Measurements from ENCODE around the gene PANX1.
A peak's percentile ranks its signal among the peaks of the same experiment; 100 is the strongest.
"Not testable (repeated sequence)": the region's sequence is repeated elsewhere in the genome, so short reads cannot be mapped to it uniquely, and the experiment has no call there.

The PANX1 gene

DNA sequence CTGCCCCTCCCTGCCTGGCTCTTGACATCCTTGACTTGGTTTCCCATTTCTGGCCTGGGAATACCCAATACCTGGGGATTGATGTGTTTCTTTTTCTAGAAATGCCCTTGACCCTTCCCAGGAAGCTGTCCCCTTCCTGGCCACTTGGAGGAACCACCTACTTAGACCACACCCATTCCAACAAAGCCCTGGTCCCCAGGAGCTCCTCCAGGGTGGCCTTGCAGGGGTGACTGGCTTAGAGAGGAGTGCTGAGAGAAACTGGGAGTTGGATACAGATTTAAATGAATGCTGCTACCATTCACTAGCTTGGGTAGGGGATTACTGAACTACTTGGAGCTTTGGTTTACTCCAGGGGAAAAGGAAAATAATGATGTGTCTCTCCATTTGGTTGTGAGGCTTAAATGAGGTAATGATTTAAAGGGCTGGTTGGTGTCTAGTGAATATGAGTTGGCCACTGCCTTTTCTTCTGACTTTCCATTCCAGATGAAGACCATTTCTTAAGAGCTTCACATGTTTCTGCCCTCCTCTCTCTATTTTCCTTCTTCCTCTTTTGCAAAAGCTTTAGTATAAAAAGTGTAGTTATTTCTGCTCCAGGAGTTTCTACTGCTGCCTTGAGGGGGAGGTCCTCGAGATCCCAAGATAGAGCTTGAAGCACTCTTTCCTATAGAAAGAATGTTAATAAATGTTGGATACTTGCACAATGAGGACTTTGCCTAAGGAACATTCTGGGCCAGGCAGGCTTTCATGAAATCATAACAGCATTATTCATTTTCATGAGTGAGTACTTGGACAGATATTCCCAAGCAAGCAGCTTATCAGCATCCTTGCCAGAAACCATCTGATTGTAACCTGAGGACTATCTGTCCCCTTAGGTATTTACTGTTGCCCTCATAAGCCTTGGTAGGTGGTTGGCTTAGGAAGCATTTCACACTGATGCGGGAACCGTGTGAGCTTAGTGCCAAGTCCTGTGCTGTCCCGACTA lies 22.4 kb downstream of the PANX1 start:
- no peak overlapping the region for H3K4me2 ChIP-seq (ENCODE audit: low read length)
- no peak overlapping the region for H3K4me3 ChIP-seq (ENCODE audit: low read length)
- peaks cover 45% of the 10 kb centered on the region for H3K4me1 ChIP-seq (ENCODE audit: control insufficient read depth, insufficient read depth, low read length)
- no peaks in the 10 kb centered on the region for H3K36me3 ChIP-seq (ENCODE audit: insufficient read depth, low read length)
- no peaks in the 10 kb centered on the region for H3K9me3 ChIP-seq (replicated peaks; ENCODE audit: low read length)
- no peaks in the 10 kb centered on the region for H3K27me3 ChIP-seq (ENCODE audit: control insufficient read depth, insufficient read depth, low read length)
- no peak overlapping the region for H3K9ac ChIP-seq (ENCODE audit: low read depth, low read length)

DNA sequence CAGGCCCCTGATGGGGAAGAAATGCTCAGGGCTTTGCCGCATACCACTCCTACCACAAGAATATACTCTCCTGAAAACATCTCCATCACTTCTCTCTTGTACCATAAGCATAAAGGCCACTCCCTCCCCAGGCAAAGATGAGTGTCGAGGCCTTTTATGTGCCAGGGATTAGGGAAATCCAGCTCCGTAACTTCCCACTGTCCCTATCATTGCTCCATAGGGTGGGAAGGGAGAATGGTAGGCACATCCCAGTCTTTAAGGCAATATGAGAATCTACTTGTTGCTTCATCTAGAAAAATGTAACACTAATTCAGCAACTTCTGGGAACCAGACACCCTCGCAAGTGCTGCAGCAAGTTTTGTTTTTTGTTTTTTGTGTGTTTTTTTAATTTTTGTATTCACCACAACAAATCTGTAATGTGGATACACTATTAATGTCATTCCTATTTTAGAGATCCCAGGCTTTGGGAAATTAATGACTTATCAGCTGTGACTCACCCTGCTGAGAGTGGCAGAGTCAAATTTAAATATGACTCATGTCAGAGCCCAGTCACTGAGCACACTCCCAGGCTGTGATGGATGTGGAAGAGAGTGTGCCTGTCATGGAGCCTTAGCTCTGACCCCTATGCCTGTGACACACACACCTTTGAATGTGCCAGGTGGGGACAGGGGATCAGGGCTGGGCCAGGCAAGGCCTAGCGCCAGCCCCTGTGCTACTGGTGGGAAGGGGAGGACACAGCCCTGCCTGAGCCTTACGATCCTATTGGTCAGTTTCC lies 23.4 kb downstream of the PANX1 start:
- Histone ChIP-seq H3K4me2 (ENCODE audit: low read length) (peak overlapping the region; percentile 14), H3K4me1 (ENCODE audit: control insufficient read depth, insufficient read depth, low read length) (peaks cover 45% of the 10 kb centered on the region), H3K9me3 (replicated peaks; ENCODE audit: low read length) (no peaks in the 10 kb centered on the region), H3K4me3 (ENCODE audit: low read length) (no peak overlapping the region), H3K9ac (ENCODE audit: low read depth, low read length) (no peak overlapping the region), H3K36me3 (ENCODE audit: insufficient read depth, low read length) (no peaks in the 10 kb centered on the region), H3K27me3 (ENCODE audit: control insufficient read depth, insufficient read depth, low read length) (no peaks in the 10 kb centered on the region)

DNA sequence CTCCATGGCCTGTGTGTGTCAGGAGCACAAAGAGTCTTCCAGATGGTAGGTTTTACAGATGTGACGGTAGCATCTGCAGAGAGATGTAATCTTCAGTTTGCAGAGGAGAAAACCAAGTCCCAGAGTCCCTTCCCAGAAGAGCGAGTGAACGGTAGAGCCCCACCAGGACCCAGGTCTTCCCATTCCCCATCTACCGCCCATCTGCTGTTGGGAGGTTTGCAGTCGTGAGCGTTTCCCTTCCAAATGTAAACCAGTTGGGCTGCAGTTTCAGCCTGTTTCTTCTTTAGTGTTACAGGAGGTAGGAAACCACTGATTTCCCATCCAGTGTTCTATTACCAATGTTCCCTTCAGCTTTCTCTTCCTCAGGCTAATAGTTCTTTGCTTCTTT lies 24.0 kb downstream of the PANX1 start:
- Histone ChIP-seq H3K4me1 (ENCODE audit: control insufficient read depth, insufficient read depth, low read length) (peaks cover 45% of the 10 kb centered on the region), H3K27me3 (ENCODE audit: control insufficient read depth, insufficient read depth, low read length) (no peaks in the 10 kb centered on the region), H3K9me3 (replicated peaks; ENCODE audit: low read length) (no peaks in the 10 kb centered on the region), H3K4me3 (ENCODE audit: low read length) (no peak overlapping the region), H3K9ac (ENCODE audit: low read depth, low read length) (no peak overlapping the region), H3K4me2 (ENCODE audit: low read length) (peak overlapping the region; percentile 3), H3K36me3 (ENCODE audit: insufficient read depth, low read length) (no peaks in the 10 kb centered on the region)

DNA sequence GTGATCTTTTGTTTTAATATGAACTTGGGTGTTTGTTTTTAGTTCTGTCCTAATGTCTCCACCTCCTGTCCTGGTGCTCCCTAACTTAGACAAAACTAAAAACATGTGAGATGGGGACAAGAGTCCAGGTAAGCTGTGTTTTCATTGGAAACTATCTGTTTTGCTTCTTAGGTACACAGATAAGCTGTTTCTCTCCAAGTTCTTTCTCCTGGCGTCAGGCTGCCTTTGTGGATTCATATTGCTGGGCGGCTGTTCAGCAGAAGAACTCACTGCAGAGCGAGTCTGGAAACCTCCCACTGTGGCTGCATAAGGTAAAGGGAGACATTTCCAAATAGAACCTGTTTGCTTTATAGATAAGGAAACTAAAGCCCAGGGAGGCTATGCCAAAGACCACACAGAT lies 24.7 kb downstream of the PANX1 start:
- Histone ChIP-seq H3K4me3 (ENCODE audit: low read length) (no peak overlapping the region), H3K27me3 (ENCODE audit: control insufficient read depth, insufficient read depth, low read length) (no peaks in the 10 kb centered on the region), H3K9ac (ENCODE audit: low read depth, low read length) (no peak overlapping the region), H3K4me1 (ENCODE audit: control insufficient read depth, insufficient read depth, low read length) (peaks cover 41% of the 10 kb centered on the region), H3K4me2 (ENCODE audit: low read length) (no peak overlapping the region), H3K9me3 (replicated peaks; ENCODE audit: low read length) (no peaks in the 10 kb centered on the region), H3K36me3 (ENCODE audit: insufficient read depth, low read length) (no peaks in the 10 kb centered on the region)

DNA sequence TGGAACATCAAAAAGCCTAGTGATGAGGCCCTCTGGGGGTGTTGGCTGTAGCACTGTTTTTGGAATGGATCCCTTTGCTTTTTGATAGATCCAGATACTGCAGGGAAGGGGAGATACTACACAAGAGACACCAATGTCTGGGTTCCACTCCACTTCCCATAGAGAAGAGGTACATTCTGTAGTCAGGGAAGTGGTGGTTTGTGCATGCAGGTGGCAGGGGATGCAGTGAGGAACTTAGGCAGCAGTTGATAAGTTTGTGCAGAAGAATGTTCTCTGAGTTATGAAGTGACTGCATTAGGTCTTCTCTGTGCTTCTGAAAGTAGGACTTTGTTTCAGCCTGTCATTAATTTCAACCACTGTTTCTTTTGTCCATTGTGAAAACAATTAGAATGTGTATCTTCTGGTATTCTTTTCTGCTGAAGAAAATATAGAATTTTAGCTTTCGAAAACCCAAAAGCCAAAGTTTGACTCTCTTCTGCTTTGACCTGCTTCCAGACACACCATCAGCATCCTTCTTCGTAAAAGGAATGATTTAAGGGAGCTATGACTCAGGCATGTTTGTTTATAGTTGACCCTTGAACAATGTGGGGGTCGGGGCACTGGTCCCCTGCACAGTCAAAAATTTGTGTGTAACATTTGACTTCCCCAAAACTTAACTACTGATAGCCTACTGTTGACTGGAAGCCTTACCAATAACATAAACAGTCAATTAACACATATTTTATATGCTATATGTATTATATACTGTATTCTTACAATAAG lies 25.6 kb downstream of the PANX1 start:
- no peak overlapping the region for H3K4me2 ChIP-seq (ENCODE audit: low read length)
- H3K4me1 ChIP-seq (ENCODE audit: control insufficient read depth, insufficient read depth, low read length), result peaks cover 34% of the 10 kb centered on the region
- no peak overlapping the region for H3K4me3 ChIP-seq (ENCODE audit: low read length)
- no peak overlapping the region for H3K9ac ChIP-seq (ENCODE audit: low read depth, low read length)
- H3K27me3 ChIP-seq (ENCODE audit: control insufficient read depth, insufficient read depth, low read length), result no peaks in the 10 kb centered on the region
- no peaks in the 10 kb centered on the region for H3K36me3 ChIP-seq (ENCODE audit: insufficient read depth, low read length)
- no peaks in the 10 kb centered on the region for H3K9me3 ChIP-seq (replicated peaks; ENCODE audit: low read length)

DNA sequence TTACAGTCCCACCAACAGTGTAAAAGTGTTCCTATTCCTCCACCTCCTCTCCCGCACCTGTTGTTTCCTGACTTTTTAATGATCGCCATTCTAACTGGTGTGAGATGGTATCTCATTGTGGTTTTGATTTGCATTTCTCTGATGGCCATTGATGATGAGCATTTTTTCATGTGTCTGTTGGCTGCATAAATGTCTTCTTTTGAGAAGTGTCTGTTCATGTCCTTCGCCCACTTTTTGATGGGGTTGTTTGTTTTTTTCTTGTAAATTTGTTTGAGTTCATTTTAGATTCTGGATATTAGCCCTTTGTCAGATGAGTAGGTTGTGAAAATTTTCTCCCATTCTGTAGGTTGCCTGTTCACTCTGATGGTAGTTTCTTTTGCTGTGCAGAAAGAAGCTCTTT lies 28.7 kb downstream of the PANX1 start:
- H3K4me1 ChIP-seq (ENCODE audit: control insufficient read depth, insufficient read depth, low read length); H3K4me2 ChIP-seq (ENCODE audit: low read length); H3K36me3 ChIP-seq (ENCODE audit: insufficient read depth, low read length); H3K9ac ChIP-seq (ENCODE audit: low read depth, low read length); H3K9me3 ChIP-seq (replicated peaks; ENCODE audit: low read length); H3K4me3 ChIP-seq (ENCODE audit: low read length); H3K27me3 ChIP-seq (ENCODE audit: control insufficient read depth, insufficient read depth, low read length): not testable (repeated sequence)

DNA sequence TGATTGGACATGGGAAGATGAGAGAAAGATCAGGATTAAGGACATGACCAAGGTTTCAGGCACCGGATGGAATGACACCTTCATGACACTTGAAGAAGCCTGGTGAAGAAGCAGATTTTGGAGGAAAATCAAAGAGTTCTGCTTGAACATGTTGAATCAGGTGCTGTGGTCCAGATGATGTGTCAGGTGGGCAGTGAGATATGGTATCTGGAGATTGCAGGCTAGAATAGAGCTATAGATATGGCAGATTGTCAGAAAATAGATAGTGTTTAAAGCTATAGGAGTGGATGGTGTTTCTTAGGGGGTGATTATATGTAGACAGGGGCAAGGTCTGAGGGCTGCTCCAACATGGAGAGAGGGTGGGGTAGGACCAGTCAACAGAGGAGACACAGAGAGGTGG lies 40.2 kb downstream of the PANX1 start:
- Histone ChIP-seq H3K27me3 (ENCODE audit: control insufficient read depth, insufficient read depth, low read length) (no peaks in the 10 kb centered on the region), H3K36me3 (ENCODE audit: insufficient read depth, low read length) (peaks cover 3% of the 10 kb centered on the region), H3K9me3 (replicated peaks; ENCODE audit: low read length) (no peaks in the 10 kb centered on the region), H3K4me2 (ENCODE audit: low read length) (no peak overlapping the region), H3K4me3 (ENCODE audit: low read length) (no peak overlapping the region), H3K4me1 (ENCODE audit: control insufficient read depth, insufficient read depth, low read length) (no peaks in the 10 kb centered on the region), H3K9ac (ENCODE audit: low read depth, low read length) (no peak overlapping the region)

DNA sequence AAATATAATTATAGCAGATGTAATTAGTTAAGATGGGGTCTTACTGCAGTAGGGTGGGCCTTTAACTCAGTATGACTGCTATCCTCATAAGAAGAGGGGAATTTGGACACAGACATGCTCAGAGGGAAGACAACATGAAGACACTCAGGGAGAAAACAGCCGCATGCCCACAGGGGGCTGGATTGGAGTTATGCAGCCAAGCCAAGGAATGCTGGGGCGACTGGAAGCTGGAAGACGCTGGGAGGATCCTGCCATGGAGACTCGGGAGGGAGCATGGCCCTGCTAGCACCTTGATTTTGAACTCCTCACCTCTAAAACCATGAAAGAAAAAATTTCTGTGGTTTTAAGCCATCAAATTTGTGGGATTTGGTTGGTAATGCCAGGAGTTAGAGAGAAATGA lies 40.9 kb downstream of the PANX1 start:
- H3K36me3 ChIP-seq (ENCODE audit: insufficient read depth, low read length), result peaks cover 3% of the 10 kb centered on the region
- no peaks in the 10 kb centered on the region for H3K9me3 ChIP-seq (replicated peaks; ENCODE audit: low read length)
- no peak overlapping the region for H3K4me2 ChIP-seq (ENCODE audit: low read length)
- no peak overlapping the region for H3K4me3 ChIP-seq (ENCODE audit: low read length)
- H3K9ac ChIP-seq (ENCODE audit: low read depth, low read length), result no peak overlapping the region
- H3K4me1 ChIP-seq (ENCODE audit: control insufficient read depth, insufficient read depth, low read length), result no peaks in the 10 kb centered on the region
- no peaks in the 10 kb centered on the region for H3K27me3 ChIP-seq (ENCODE audit: control insufficient read depth, insufficient read depth, low read length)

DNA sequence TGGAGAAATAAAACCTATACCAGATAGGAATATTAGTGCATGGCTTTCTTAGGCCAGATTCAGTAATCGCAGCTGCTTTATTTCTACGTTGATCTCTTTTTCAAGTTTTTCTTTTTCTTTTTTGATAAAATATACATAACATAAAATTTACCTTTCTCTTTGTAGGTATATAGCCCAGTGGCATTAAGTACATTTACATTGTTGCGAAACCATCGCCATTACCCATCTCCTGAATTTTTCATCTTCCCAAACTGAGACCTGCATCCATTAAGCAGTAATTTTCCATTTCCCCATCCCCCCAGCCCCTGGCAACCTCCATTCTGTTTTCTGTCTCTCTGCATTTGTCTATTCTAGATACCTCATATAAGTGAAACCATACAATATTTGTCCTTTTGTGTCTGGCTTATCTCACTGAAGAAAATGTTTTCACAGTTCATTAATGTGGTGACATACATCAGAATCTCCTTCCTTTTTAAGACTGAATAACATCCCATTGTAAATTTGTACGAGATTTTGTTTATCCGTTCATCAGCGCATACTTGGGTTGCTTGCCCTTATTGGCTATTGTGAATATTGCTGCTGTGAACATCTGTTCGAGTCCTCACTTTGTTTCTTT lies 41.4 kb downstream of the PANX1 start:
- H3K36me3 ChIP-seq (ENCODE audit: insufficient read depth, low read length), result peaks cover 3% of the 10 kb centered on the region
- H3K4me2 ChIP-seq (ENCODE audit: low read length), result no peak overlapping the region
- no peak overlapping the region for H3K4me3 ChIP-seq (ENCODE audit: low read length)
- no peaks in the 10 kb centered on the region for H3K9me3 ChIP-seq (replicated peaks; ENCODE audit: low read length)
- peaks cover 3% of the 10 kb centered on the region for H3K4me1 ChIP-seq (ENCODE audit: control insufficient read depth, insufficient read depth, low read length)
- no peaks in the 10 kb centered on the region for H3K27me3 ChIP-seq (ENCODE audit: control insufficient read depth, insufficient read depth, low read length)
- no peak overlapping the region for H3K9ac ChIP-seq (ENCODE audit: low read depth, low read length)

DNA sequence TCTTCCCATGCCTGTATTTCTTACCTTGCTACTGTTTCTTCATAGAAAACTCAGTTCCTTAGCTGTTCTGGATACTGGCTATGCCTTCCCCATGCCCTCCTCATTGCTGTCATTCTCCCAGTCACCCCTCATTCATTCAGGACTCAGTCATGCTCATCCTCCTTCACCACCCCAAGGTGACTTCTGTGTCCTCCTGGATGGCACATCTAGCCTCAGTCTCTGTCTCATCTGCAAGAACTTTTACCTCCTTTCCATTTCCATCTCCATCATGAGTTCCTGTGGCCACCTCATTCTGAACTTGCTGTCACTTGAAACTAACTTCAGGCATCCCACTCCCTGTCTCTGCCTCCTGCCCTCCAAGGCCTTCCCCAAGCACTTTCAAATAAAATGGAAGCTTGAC lies 42.3 kb downstream of the PANX1 start:
- H3K9ac ChIP-seq (ENCODE audit: low read depth, low read length), result no peak overlapping the region
- no peaks in the 10 kb centered on the region for H3K27me3 ChIP-seq (ENCODE audit: control insufficient read depth, insufficient read depth, low read length)
- H3K4me1 ChIP-seq (ENCODE audit: control insufficient read depth, insufficient read depth, low read length), result peaks cover 9% of the 10 kb centered on the region
- H3K36me3 ChIP-seq (ENCODE audit: insufficient read depth, low read length), result peaks cover 3% of the 10 kb centered on the region
- H3K4me3 ChIP-seq (ENCODE audit: low read length), result no peak overlapping the region
- H3K4me2 ChIP-seq (ENCODE audit: low read length), result no peak overlapping the region
- no peaks in the 10 kb centered on the region for H3K9me3 ChIP-seq (replicated peaks; ENCODE audit: low read length)
